Measurements from ENCODE around the gene LMAN2L. TPM values are rescaled to one million over a fixed set of nuclear protein-coding genes. Genes with fewer than 3 reads are reported as not detected.

Gene LMAN2L
- total and polyA plus RNA-seq, 2 donors (not counting 1 experiment from before 2014, with no cell fraction given) = 5.7 to 10.7 TPM

DNA sequence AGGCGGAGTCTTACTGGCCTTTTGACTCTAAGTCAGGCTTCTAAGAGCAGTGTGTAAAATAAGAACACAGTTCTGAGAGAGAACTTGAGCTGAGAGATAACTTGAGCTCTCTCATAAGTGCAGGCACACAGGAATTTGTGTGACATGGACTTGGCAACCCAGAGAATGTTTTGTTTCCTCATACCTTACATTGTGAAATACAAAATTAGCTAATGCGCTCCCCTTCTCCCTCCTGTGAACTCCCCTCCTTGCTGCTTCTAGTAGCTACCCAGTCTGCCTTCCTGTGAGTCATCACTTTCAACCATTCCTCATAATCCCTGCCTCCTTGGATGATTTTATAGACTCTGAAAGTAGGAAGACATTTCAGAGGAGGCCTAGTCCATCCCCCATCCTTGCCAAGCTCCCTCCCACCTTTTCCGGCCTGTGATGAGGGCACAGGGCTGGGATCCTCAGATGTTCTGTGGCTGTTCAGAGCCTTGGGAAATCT is 74.7 kb downstream of the LMAN2L start:
- no peak for TF ChIP-seq EZH2 (IDR thresholded peaks at IDR 0.05; ENCODE audit: borderline replicate concordance, insufficient read depth, low read depth, low read length, poor library complexity, severe bottlenecking)
- no peak for TF ChIP-seq CTCF (IDR thresholded peaks at IDR 0.05)
- 96% methylated on average over 3 of the region's 3 CpGs for WGBS (ENCODE audit: insufficient coverage)
- Histone ChIP-seq H3K4me2 (replicated peaks; ENCODE audit: low read depth, low read length, poor library complexity, severe bottlenecking) (no peak overlapping the region), H3K27me3 (replicated peaks in 1 of 4; ENCODE audit: control extremely low read depth in 1 of 4, control insufficient read depth in 3 of 4, insufficient read depth in 4 of 4, low read length in 3 of 4) (no peaks in the 10 kb centered on the region), H3K9ac (ENCODE audit: low read length) (no peak overlapping the region), H3K4me1 (ENCODE audit: control insufficient read depth in 2 of 2, insufficient read depth in 2 of 2, low read length in 2 of 2) (no peaks in the 10 kb centered on the region), H3K4me3 (ENCODE audit: control extremely low read depth in 1 of 5, extremely low read depth in 1 of 5, insufficient read depth in 1 of 5, low read depth in 2 of 5, low read length in 4 of 5) (no peak overlapping the region), H2AFZ (ENCODE audit: insufficient read depth, low read depth, low read length, poor library complexity, severe bottlenecking) (no peak overlapping the region), H3K9me3 (ENCODE audit: control extremely low read depth in 1 of 3, control insufficient read depth in 2 of 3, insufficient read depth in 1 of 3, low read length in 2 of 3) (peaks cover 0 to 2% (median 0%) of the 10 kb centered on the region in 3 donors), H3K79me2 (ENCODE audit: control insufficient read depth, insufficient read depth, low read length) (no peaks in the 10 kb centered on the region), H3K27ac (ENCODE audit: low read length in 2 of 2) (no peak overlapping the region), H3K36me3 (replicated peaks in 1 of 2; ENCODE audit: control extremely low read depth in 1 of 2, control insufficient read depth in 1 of 2, extremely low read depth in 1 of 2, insufficient read depth in 2 of 2, low read length in 1 of 2) (no peaks in the 10 kb centered on the region), H4K20me1 (ENCODE audit: control insufficient read depth, insufficient read depth, low read length, poor library complexity, severe bottlenecking) (no peaks in the 10 kb centered on the region)
- no peak for DNase-seq
- CTCF ChIA-PET = no interaction called here
- Mint-ChIP-seq H3K27ac (no peak overlapping the region), H3K4me1 (no peaks in the 10 kb centered on the region), H3K4me3 (no peak overlapping the region), H3K9me3 (ENCODE audit: insufficient read depth) (no peaks in the 10 kb centered on the region), H3K27me3 (peaks cover 3% of the 10 kb centered on the region)
- no peak for ATAC-seq (ENCODE audit: low read depth)
- intact Hi-C loops (cut with micrococcal nuclease) = no loop called here
- POLR2A ChIA-PET = no interaction called here

GRCh38 chr2:96664366-96664925 is 75.4 kb downstream of the LMAN2L start:
- no peak for TF ChIP-seq CTCF (IDR thresholded peaks at IDR 0.05)
- TF ChIP-seq EZH2 (IDR thresholded peaks at IDR 0.05; ENCODE audit: borderline replicate concordance, insufficient read depth, low read depth, low read length, poor library complexity, severe bottlenecking) = no peak
- Histone ChIP-seq H3K9me3 (ENCODE audit: control extremely low read depth in 1 of 3, control insufficient read depth in 2 of 3, insufficient read depth in 1 of 3, low read length in 2 of 3) (peaks cover 0 to 2% (median 0%) of the 10 kb centered on the region in 3 donors), H3K4me2 (replicated peaks; ENCODE audit: low read depth, low read length, poor library complexity, severe bottlenecking) (no peak overlapping the region), H2AFZ (ENCODE audit: insufficient read depth, low read depth, low read length, poor library complexity, severe bottlenecking) (no peak overlapping the region), H3K4me3 (ENCODE audit: control extremely low read depth in 1 of 5, extremely low read depth in 1 of 5, insufficient read depth in 1 of 5, low read depth in 2 of 5, low read length in 4 of 5) (no peak overlapping the region), H3K4me1 (ENCODE audit: control insufficient read depth in 2 of 2, insufficient read depth in 2 of 2, low read length in 2 of 2) (no peaks in the 10 kb centered on the region), H3K27me3 (replicated peaks in 1 of 4; ENCODE audit: control extremely low read depth in 1 of 4, control insufficient read depth in 3 of 4, insufficient read depth in 4 of 4, low read length in 3 of 4) (no peaks in the 10 kb centered on the region), H3K27ac (ENCODE audit: low read length in 2 of 2) (no peak overlapping the region), H3K36me3 (replicated peaks in 1 of 2; ENCODE audit: control extremely low read depth in 1 of 2, control insufficient read depth in 1 of 2, extremely low read depth in 1 of 2, insufficient read depth in 2 of 2, low read length in 1 of 2) (no peaks in the 10 kb centered on the region), H4K20me1 (ENCODE audit: control insufficient read depth, insufficient read depth, low read length, poor library complexity, severe bottlenecking) (no peaks in the 10 kb centered on the region), H3K79me2 (ENCODE audit: control insufficient read depth, insufficient read depth, low read length) (no peaks in the 10 kb centered on the region), H3K9ac (ENCODE audit: low read length) (no peak overlapping the region)
- Mint-ChIP-seq H3K27ac (no peak overlapping the region), H3K4me1 (no peaks in the 10 kb centered on the region), H3K4me3 (no peak overlapping the region), H3K9me3 (ENCODE audit: insufficient read depth) (no peaks in the 10 kb centered on the region), H3K27me3 (peaks cover 3% of the 10 kb centered on the region)
- ATAC-seq (ENCODE audit: low read depth) = no peak
- ChIA-PET CTCF (no interaction called here), POLR2A (no interaction called here)
- WGBS (ENCODE audit: insufficient coverage) = no CpG with 5 or more reads among the region's 3 CpGs
- DNase-seq = no peak
- intact Hi-C loops (cut with micrococcal nuclease) = no loop called here

All from B cell (primary cell).